AG04450 (cell line): ENCODE measurements around the gene PCBD1. TPM values are rescaled to one million over a fixed set of nuclear protein-coding genes. Genes with fewer than 3 reads are reported as not detected.

Source experiments
- CTCF ChIA-PET: fragments of 300-600, 350-600 bp; formaldehyde crosslinking; extraction: SDS; loops from one replicate; lab custom pipeline; 2022; ENCODE audit warnings: antibody characterized with exemption, inconsistent platforms; lab: Charles Lee
- POLR2A ChIA-PET: fragments of 350-600 bp; formaldehyde crosslinking; extraction: SDS; loops from one replicate; lab custom pipeline; 2021; ENCODE audit warnings: antibody characterized with exemption, inconsistent platforms; lab: Yijun Ruan, JAX
- DNase-seq: peaks from one replicate; pipeline ENCODE4 v3.0.0-alpha.2; 2011; ENCODE audit warnings: low read depth, low spot score
- H3K27ac ChIP-seq: one replicate; pipeline ENCODE4 v1.5.1; 2012; ENCODE audit warnings: low read depth, low read length, control low read depth
- H3K27me3 ChIP-seq: one replicate; pipeline ENCODE4 v1.6.0; 2012; ENCODE audit warnings: low read length; ENCODE audit not compliant: control insufficient read depth, insufficient read depth
- H3K4me3 ChIP-seq: 2 replicates; pipeline ENCODE4 v1.5.1; 2011; ENCODE audit warnings: mild to moderate bottlenecking, low read depth, low read length, control low read depth
- H3K9me3 ChIP-seq: 2 replicates; pipeline ENCODE4 v1.5.1; 2012; ENCODE audit warnings: low read length; ENCODE audit not compliant: control insufficient read depth, insufficient read depth
- polyA plus RNA-seq: library from polyadenylated mRNA; depleted of rRNA; stranded (reverse); fragments of >200 nt; gene quantifications from 2 replicates; pipeline ENCODE4 v1.2.3, GENCODE V29; 2011
- TF ChIP-seq, protein P1 (sequence below): IDR thresholded peaks from 2 replicates; pipeline ENCODE4 v1.5.1; 2011; ENCODE audit warnings: low read depth, low read length, control low read depth, inconsistent platforms

The PCBD1 gene
- polyA plus RNA-seq, 1 experiment: 41.3 TPM

DNA sequence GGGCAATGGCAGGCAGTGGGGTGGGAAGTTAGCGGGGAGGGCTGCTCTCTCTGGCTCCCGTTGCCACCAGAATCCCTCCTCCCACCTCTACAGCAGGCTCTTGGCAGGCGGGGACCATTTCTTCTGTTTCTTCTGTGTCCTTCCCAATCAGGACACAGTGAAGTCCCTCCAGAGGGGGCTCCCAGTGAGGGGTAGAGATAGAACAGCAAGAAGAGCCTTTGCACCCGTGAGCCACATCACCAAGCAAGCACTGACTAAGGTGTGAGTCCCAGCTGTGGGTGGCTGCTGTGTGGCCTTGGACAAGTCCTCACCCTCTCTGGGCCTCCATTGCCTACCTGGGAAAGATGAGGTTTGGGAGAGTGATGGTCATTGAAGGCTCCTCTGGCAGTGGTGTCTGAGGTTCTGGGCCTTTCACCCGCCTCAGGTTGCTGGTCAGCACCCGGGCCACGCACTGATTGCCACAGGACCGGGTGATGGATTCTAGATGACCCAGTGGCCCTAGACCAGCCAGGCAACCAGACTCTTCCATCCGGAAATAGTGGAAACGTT is 26.0 kb upstream of the PCBD1 start:
- CTCF ChIA-PET: interaction anchor here (1.3 kb wide), 1 partner anchor 12 kb away, joined by 3 read pairs; no protein-coding TSS in a partner anchor

DNA sequence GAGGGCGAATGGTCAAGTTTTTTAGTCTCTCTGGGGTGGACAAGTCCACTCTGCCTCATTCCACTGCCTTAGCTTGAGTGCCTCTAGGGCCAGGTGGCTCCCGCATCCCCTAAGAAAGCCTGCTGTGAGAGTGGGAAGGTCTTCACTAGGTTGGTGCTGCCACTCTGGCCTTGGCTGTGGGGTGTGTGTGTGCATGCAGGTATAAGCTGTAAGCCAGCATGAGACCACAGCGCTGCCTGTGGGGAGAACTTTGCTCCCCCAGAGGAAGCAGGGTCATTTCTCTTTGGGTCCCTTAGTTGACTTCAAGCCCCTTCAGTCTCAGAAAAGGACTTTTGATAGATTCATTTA is 25.5 kb upstream of the PCBD1 start:
- TF ChIP-seq, protein P1, sequence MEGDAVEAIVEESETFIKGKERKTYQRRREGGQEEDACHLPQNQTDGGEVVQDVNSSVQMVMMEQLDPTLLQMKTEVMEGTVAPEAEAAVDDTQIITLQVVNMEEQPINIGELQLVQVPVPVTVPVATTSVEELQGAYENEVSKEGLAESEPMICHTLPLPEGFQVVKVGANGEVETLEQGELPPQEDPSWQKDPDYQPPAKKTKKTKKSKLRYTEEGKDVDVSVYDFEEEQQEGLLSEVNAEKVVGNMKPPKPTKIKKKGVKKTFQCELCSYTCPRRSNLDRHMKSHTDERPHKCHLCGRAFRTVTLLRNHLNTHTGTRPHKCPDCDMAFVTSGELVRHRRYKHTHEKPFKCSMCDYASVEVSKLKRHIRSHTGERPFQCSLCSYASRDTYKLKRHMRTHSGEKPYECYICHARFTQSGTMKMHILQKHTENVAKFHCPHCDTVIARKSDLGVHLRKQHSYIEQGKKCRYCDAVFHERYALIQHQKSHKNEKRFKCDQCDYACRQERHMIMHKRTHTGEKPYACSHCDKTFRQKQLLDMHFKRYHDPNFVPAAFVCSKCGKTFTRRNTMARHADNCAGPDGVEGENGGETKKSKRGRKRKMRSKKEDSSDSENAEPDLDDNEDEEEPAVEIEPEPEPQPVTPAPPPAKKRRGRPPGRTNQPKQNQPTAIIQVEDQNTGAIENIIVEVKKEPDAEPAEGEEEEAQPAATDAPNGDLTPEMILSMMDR: no peak
- no peak for DNase-seq
- peaks cover 35% of the 10 kb centered on the region for H3K27me3 ChIP-seq

More for the DNA sequence above, 26.0 kb upstream of the PCBD1 start:
- H3K27ac ChIP-seq: no peak overlapping the region
- no peak for DNase-seq
- H3K27me3 ChIP-seq: peaks cover 39% of the 10 kb centered on the region
- no peak overlapping the region for H3K4me3 ChIP-seq
- TF ChIP-seq, protein P1: no peak
- POLR2A ChIA-PET: no interaction called here
- H3K9me3 ChIP-seq: no peaks in the 10 kb centered on the region; the same call in 1 of the 2 replicates

DNA sequence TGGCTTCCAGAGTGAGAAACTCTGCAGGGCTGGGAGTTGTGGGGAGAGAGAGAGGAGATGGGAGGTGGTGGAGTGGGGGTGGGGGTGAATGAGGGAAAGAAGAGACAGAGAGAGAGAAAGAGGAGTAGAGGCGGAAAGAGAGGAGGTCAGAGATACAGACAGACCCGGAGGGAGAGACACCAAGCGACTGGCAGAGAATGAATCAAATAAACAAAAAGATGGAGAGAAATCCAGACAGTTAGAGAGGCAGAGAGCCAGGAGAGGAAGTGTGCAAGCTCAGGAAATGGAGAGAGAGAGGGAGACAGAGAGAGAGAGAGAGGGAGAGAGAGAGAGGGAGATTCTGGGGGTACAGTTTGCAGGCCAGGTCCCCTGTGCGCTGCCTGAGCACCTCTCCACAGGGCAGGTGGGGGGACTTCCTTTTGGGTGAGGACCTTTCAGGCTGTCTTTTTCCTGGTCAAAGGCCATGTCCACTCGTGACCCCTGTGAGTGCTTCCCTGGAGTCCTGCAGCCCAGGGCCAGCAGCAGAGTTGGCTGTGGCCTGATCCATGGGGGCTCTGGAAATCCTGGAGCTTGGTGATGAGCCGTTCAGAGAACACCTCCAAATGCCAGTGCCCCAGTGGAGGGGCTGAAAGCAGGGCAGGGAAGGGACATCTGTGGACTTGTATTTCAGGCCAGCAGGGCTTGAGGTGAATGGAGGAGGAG is 25.0 kb upstream of the PCBD1 start:
- no peak overlapping the region for H3K4me3 ChIP-seq
- H3K9me3 ChIP-seq: no peaks in the 10 kb centered on the region
- POLR2A ChIA-PET: no interaction called here
- TF ChIP-seq, protein P1: no peak
- H3K27me3 ChIP-seq: peaks cover 37% of the 10 kb centered on the region
- no peak for DNase-seq
- H3K27ac ChIP-seq: no peak overlapping the region
- CTCF ChIA-PET: interaction anchor here (2.4 kb wide), 1 partner anchor 10 kb away, joined by 13 read pairs; no protein-coding TSS in a partner anchor

More for the DNA sequence above, 25.5 kb upstream of the PCBD1 start:
- Histone ChIP-seq H3K4me3 (no peak overlapping the region), H3K27ac (no peak overlapping the region), H3K9me3 (no peaks in the 10 kb centered on the region; the same call in 1 of the 2 replicates)
- POLR2A ChIA-PET: no interaction called here
- CTCF ChIA-PET: no interaction called here

DNA sequence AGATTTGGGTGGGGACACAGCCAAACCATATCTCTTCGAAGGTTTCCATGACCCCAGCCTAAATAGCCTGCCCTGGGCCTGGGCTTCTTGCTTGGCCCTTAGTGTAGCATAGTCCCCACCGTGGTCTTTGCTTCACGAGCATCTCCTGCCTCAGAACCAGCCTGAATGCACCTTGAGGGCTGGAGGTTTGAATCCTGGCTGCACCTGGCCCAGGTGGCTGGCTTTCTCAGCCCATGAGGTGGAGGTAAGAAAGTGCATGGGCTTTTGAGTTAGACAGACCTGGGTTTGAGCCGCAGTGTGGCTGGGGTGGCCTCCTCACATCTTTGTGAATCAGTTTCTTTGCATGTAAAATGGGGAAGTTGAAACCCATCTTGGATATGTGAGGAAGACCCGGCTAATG is 24.2 kb upstream of the PCBD1 start:
- TF ChIP-seq, protein P1: no peak
- ChIA-PET CTCF (interaction anchor here (2.4 kb wide), 1 partner anchor 10 kb away, joined by 13 read pairs; no protein-coding TSS in a partner anchor), POLR2A (no interaction called here)
- Histone ChIP-seq H3K9me3 (no peaks in the 10 kb centered on the region), H3K27ac (no peak overlapping the region), H3K27me3 (peaks cover 44% of the 10 kb centered on the region), H3K4me3 (no peak overlapping the region)
- no peak for DNase-seq

DNA sequence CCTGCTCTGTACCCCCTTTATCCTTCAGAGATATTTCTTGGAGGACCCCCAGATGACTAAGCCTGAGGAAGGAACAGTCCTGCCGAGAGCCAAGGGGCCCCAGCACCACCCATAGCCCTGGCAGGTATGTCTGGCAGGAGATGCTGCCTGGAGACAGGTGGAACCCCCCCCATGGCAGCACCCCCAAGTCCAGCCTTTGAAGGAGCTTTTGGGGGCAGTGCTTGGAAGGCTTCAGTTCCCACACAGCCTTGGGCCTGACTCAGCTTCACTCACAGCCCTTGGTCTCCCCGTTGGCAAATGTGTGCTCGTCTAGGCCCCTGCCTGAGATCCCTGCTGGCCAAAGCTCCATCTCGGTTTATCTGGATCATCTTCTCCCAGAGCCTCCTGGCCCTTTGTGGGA is 23.0 kb upstream of the PCBD1 start:
- peaks cover 48% of the 10 kb centered on the region for H3K27me3 ChIP-seq
- CTCF ChIA-PET: interaction anchor here (0.6 to 2.4 kb wide), 3 partner anchors 8 to 64 kb away, joined by 3 to 13 read pairs (median 3); no protein-coding TSS in a partner anchor
- POLR2A ChIA-PET: no interaction called here

More for the DNA sequence above, 23.0 kb upstream of the PCBD1 start:
- TF ChIP-seq, protein P1: no peak
- Histone ChIP-seq H3K9me3 (no peaks in the 10 kb centered on the region), H3K27ac (no peak overlapping the region), H3K4me3 (no peak overlapping the region)
- DNase-seq: no peak
